Colon (tissue), 2 donors: ENCODE data around the gene MRPL17.

ENCODE experiments used
- FAIRE-seq: peaks from 2 replicates; lab custom pipeline; 2012; peaks lifted over from hg19 to GRCh38; lab: Jason Lieb, UNC
- donor health status: control.
- donor health status: control.

MRPL17 gene

DNA sequence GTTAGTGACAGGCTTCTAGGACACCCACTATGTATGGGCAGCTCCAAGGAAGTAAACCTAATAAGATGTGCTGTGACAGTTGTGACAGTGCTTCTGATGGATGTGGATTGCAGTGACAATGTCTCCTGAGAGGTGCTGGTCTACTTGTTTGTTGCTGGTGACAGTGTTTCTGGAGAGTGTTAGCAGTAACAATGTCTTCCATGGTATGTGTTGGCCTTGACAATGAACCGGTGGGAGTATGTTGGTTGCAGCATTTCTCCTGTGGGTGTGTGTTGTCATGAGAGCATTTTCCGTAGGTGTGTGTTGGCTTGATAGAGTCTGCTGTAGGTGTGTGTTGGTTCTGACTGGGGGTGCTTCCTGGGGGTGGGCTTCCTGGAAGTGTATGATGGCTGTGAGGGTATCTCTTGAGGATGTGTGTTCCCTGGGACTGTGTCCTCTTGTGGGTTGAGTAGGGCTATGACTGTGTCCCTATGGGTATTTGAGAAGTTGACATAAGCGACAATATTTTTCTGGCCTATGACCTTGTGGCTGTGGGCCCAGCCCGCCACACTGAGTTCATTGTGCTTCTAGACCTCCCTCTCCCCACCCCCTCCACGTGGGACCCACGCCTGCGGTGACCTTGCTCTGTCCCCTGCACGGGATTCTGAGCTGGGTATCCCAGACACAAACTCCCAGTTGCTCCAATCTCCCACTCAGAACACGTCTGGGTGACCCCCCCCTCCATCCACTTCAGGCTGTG, 28.7 kb downstream of the MRPL17 start:
- no peak for FAIRE-seq

DNA sequence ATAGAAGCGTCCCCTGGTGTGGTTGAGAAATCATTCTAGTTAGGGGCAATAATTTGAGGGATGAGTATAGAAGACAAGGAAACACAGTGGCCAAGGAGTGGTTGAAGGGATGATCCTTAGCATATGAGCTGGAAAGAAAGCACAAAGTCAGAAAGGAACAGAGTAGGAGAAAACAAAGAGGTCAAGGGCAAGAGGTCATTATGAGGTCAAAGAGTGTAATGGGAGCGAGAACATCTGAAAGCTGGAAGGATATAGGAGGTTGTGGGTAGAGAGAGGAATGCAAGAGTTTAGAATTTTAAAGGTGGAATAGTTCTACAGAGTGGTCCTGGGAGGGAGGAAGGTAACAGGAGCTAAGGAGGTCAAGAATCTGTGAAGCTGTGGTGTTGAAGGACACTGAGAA, 29.5 kb downstream of the MRPL17 start:
- no peak for FAIRE-seq

DNA sequence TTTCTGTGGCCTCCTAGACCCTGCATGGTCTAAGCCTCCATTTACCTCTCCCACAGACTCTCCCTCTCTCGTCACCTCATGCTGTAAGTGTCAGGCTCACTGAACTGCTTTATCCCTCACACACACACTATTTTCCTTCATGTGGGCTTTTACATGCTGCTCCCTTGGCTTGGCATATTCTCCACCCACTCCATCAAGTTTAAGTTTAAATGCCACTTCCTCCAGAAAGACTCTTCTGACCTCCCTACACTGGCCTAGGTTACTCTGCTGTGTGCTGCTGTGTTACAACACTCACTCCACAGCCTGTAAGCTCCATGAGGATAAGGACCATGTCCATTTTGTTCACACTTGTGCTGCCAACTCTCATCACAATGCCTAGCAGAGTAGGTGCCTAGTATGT, 30.0 kb downstream of the MRPL17 start:
- FAIRE-seq: no peak

DNA sequence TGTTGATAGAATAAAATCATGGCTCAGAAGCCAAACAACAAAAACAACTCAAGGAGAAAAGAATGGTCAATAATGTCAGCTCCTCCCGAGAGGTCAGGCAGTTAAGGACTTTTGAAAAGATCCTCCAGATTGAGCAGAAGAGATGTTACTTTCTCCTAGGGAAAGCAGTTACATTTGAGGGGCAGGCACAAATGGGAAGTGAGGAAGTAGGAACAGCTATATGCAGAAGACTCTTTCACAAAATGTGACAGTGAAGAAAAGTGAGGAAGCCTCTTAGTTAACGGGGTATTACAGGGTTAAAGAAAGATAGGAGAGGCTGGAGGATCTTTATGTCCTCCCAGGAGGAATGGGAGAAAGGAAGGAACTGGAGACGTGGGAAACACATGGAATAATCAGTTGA, 31.0 kb downstream of the MRPL17 start:
- no peak for FAIRE-seq

DNA sequence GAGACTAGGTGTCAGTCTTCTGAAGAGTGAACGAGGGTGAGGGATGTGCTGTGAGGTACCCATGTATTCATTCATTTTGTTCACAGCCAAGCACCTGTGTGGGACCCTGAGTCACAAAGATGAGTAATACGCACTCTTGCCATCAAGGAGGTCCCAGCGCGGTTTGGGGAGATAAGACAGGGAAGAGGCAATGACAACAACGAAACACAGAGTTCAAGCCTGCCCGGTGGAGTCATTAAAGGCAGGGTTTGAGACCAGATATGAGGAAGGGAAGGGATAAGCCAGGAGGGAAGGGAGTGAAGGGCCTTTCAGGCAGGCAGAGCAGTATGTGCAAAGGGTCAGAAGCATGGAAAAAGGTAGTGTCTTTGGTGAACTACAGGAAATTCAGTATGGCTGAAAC, 32.2 kb downstream of the MRPL17 start:
- FAIRE-seq: no peak

DNA sequence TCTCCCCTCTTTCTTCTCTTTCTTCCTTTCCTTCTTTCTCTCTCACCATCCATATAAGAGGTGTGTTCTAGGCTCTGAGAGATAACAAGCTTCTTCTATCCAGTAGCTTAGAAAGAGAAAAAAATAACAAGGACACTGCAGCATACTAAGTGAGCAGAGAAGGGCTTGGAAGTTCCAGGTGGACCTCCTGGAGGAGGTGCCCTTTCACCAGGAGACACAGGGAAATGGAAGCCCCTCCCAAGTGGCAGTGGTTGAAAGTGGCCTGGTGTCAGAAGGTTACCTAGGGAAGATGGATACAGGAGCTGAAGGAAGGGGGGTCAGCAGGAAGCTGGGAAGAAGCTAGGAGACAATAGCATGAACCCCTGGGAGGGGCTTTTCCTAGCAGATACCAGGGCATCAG, 33.0 kb downstream of the MRPL17 start:
- no peak for FAIRE-seq

DNA sequence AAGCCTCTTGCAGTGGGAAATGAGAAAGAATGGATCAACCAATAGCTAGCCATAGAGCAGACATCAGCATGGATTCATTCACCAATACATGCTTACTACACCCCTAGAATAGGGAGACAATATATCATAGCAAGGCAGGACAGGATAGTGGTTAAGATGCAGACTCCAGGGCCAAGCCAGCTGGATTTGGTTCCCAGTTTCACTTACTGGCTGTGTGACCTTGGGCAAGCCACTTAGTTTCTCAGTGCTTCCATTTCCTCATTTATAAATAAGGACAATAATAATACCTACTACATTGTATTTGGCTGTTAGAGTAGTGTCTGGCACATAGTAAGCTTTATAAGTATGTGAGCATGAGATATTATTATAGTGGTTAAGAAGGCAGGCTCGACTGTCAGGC, 34.6 kb downstream of the MRPL17 start:
- no peak for FAIRE-seq

DNA sequence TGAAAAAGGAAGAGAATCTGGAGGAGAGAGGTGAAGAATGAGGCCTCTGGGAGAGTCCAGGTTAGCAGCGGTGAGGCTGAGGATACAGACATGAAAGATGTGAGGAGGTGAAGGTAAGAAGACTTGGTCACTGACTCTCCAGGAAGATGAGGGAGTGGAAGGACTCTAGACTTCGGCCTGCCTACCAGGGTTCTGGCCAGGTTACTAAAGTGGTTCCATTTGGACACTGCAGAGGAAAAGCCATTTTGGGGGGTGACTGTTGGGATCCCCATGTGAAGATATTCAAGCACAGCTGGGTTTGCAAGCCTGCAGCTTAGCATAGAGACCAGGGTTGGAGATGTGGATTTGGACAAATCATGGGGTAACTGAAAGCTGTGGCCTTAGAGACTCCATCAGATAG, 35.3 kb downstream of the MRPL17 start:
- FAIRE-seq: no peak

DNA sequence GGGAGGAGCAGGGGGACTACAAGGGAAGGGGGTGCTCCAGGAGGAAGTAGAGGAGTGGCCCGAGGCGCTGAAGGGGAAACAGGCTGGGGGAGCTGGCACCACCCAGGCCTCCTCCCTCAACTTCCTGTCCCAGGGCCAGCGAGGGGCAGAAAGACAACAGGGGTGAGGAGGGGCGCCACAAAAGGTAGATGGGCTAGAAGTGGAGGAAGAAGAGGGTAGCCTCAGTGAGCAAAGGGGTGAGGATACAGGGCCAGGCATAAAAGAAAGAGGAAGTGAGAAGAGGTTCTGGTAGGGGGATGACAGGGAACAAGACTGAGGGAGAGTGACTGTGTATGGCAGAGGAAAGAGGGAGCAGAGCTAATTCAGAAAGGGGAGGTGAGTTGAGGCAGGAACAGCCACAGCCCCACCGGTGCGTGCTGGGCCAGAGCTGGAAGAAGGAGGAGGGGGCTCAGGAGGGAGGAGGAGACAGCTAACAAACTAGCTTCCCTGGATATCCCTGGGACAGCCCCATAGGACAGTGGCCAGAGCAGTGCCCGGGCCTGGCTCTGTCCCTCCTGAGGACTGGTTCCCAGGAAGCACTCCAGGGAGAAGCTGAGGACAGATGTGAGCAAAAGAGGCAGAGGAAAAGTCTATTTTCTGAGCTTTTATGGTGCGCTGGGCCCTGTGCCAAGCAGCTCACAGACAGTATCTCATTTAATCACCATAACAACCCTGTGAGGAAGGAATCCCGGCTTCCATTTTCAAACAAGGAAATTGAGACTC, 36.0 kb downstream of the MRPL17 start:
- FAIRE-seq: no peak

DNA sequence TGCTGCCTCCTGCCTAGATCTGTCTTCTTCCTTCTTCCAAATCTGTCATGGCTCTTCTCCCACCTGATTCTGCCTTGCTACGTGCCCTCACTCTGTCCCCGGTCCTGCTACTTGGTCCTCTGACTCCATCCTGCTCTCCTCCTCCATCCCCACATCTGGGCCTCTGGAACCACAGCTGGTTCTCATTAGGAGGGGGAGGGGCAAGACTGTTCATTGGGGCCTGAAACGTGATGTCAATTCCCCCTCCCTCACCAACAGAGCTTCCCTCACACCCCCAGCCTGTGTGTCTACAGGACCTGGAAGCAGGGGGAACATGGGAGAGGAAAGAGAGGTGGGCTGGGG, 36.6 kb downstream of the MRPL17 start:
- no peak for FAIRE-seq

DNA sequence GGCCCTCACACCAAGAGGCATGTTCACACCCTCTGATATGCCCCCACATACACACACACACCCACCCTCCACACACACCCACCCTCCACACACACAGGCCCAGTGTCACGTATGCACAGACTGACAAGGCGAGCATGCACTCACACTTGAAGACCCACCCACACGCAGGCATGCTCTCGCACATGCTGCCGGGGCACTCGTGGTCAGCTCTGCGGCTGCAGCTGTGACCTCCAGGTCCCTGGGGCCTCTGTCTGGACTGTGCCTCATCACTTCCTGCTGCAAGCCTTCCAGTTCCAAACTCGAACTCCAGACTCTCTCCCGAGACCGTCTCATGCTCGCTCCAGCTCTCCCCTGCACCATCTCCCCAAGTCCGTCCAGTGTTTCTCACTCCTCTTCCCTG, 37.1 kb downstream of the MRPL17 start:
- FAIRE-seq: no peak

DNA sequence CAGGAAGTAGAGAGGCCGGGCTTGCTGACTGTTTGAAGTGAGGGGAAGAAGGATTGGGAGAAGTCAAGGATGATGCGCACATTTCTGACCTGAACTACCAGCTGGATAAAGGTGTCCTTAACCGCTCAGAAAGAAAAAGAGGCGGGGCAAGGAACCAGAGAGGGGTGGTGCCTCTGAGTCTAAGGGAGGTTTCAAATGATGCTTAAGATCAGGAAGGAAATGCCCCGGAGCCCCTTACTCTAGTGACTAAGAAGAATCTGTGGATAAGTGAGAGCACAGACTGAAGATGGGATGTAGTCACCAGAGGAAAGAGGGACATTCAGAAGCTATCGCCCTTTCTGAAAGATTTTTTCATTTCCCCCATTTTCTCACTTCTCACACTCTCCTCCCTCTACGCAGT, 40.2 kb downstream of the MRPL17 start:
- FAIRE-seq: no peak

DNA sequence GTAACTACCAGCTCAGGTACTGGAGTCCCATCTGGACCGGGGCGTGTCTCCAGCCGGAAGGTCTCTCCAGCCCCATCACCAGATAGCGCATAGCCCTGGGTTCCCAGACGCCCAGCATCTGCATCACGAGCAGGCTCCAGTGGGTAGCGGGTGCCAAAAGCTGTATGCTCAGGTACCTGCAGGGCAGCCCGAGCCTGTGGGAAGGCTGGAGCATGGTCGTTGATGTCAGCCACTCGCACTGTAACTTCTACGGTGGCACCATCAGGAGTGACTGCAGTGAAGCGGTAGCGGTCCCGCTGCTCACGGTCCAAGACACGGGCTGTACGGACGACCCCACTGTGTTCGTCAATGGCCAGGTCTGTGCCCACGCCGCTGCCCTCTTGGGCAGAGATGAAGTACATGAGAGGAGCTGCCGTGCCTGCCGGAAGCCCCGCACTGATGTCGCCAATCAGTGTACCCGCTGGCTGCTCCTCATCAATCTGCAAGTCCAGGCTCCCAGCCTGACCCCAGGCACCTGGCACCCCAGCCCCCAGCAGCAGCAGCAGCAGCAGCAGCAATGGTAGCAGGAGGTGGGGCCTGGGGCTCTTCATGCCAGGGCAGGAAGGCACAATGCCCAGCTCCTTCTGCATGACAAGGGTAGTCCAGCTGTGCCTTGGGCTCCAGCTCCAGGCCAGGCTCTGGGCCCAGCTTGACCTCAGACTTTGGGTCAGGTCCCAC, 42.0 kb downstream of the MRPL17 start:
- no peak for FAIRE-seq

DNA sequence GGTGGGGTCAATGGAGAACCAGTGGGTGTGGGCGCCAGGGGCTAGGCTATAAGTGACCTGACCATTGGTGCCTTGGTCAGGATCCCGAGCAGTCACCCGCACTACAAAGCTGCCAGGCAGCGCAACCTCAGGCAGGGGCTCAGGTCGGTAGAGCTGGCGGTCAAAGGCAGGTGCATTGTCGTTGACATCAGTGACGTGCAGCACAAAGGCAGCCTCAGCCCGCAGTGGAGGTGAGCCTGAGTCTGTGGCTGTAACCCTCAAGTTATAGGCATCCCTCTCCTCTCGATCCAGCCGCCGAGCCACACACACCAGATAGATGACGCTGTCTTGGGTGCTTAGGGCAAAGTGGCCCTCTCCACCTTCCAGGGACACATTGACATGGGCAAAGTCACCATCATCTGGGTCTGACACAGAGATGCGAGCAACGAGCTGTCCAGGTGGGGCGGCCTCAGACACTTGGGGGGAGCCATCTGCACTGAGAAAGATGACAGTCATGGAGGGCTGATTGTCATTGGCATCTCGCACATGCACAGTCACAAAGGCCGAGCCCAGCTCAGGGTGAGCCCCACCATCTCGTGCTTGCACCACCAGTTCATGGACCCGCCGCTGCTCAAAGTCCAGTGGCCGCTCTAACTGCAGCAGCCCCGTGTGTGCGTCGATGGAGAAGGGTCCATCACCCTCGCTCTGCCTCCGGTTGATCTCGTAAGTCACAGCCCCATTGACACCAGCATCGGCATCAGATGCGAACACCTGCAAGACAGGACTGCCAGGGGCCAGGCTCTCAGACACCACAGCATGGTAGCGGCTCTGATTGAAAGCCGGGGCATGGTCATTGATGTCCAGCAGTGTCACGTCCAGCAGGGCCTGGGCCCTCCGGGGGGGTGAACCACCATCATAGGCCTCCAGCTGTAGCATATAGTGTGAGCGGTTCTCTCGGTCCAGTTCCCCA, 42.8 kb downstream of the MRPL17 start:
- no peak for FAIRE-seq

DNA sequence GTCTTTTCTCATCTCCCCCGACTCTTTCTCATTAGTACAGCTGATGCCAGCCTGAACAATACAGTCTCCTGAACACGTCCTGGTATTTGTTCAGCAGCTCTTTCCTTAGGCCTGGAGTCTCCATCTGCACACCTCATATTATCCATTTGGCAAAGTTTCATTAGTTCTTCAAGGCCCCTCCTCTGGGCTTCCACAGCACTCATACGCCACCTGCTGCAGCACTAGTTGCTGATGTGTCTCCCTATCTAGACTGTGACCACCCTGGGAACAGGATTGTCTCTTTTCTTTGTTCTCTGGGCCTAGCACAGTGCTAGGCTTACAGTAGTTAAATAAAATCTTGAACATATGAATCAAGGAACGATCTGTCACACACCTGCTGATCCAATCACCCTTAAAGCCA, 44.7 kb downstream of the MRPL17 start:
- no peak for FAIRE-seq

DNA sequence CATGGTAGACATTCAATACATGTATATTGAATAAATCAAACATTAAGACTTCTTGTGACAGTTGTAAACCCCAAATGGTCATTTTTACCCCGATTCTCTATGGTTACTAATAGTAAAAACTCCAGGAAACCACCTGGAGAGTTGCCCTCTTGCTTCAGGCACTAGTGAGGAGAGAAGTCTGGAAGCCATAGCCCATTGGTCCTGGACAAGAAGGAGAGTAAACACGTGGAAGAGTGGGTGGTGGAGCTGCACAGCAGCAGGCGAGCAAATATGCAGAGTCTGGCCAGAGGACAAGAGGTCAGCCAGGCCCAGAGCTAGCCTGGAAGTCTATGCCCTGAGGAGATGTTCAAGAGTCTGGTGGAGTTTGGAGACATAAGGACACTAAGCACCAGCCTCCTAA, 45.3 kb downstream of the MRPL17 start:
- no peak for FAIRE-seq

DNA sequence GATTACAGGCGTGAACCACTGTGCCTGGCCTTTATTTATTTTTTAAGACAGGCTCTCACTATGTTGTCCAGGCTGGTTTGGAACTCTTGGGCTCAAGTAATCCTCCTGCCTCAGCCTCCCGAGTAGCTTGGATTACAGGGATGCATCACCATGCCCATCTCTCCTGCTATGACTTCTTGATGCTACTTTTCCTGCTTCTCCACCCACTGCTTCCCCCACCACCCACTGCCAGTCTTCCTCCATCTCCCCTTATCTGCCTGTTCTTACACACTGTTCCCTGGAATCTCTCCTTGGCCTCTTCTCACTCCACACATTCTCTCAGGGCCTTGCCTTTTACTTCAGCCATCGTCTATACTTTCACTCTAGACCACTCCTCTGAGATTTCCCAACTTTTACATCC, 46.7 kb downstream of the MRPL17 start:
- FAIRE-seq: no peak

DNA sequence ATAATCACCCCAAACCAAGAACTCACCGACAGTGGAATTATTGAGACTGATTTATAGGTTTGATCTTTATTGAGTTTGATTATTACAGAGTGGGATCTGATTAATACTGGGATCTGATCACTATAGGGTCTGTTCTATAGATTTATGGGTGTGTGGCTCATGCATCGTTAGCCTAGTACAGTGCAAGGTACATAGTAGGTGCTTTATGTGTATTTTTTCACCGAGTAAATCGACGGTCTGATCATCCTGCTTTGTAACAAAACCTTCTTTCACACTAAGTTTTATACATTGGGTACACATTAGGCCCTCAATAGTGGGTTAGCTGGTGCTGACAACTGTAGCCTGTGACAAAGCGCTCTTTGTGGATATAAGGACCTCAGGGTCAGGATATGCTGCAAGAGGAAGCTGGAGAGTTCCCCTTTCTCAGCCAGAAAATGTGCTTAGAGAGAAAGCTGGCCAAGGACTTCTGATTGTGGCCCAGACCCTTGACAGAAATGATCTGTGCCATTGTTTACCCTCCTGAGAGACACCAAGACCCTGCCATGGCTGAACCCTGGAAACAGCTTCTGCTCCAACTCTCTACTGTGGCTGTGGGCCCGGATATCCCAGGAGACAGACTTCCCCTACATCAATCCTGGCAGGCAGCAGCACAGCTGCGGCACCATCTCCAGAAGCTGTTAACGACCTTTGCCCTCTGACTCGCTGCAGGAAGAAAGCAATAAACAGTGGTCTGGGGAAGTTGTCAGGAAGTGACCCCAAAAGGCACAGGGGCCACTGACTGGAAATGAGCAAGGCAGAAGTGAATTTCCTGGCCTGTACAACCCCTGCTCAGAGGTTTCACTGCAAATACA, 47.8 kb downstream of the MRPL17 start:
- FAIRE-seq: no peak

DNA sequence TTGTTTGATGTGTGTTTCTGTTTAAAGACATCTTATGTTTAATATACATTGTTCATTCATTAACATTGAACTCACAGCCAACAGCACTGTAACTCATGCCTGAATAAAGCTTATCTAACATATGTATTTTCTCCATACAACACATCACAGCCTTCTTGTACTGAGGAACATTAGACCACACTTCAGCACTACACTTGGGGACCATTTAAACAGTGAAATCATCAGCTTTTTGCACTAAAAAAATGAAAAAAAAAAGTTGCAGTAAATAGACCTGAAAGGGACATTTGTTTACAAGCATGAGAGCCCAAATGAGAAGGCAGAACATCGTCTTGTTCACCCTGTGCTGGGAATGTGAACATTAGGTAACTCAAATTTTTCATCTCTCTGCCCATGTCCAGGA, 48.6 kb downstream of the MRPL17 start:
- FAIRE-seq: no peak

DNA sequence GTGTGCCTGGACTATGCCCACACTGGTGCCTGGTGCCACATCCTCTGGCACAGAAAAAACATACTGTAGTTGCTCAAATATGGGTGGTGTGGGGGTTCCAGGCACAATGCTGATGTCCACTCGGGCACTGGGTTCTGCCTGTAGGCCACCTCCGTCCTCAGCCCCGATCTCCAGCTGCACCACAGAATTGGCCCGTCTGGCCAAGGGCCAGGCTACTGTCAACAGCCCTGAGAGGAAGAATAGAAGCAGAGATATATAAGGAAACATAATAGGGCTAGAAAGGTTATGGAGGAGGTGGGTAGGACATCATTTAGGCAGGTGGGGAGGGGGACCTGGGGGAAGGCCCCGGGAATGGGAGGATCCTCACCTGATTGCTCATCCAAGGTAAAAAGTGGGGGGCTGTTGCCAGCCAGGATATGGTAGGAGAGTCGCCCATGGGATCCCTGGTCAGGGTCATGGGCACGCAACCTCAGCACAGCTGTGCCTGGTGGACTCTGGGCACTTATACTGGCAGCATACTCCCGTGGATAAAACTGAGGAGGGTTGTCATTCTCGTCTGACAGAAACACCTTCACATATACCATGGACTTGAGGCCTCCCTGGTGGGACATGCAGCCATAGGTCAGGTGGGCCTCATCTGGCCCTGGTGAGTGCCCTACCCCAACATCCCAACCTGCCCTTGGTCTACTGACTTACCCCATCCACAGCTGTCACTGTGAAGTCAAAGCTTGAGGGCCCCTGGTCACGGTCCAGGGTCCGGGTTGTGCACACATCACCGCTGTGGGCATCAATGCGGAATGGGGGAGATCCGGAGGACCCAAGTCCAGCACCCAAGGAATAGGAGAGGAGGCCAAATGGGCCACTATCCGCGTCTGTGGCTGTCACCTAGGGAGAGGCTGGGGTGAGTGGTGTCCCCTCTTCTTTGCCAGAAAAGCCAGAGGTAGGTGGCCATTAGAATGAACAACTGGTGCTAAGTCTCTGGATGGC, 49.4 kb downstream of the MRPL17 start:
- no peak for FAIRE-seq
